Femur (tissue), 1 donor: ENCODE measurements around the gene RMND5B.
"Not testable (repeated sequence)": the region's sequence is repeated elsewhere in the genome, so short reads cannot be mapped to it uniquely, and the experiment has no call there.

Experiments
- DNase-seq: peaks from one replicate; pipeline ENCODE4 v3.0.0-alpha.2; 2017

The RMND5B gene

GRCh38 chr5:178177569-178177968 is 46.8 kb downstream of the RMND5B start:
- DNase-seq = no peak

GRCh38 chr5:178180141-178180863 is 49.5 kb downstream of the RMND5B start:
- no peak for DNase-seq

- DNase-seq = no peak
These were observed 51.5 kb downstream of the RMND5B start for GRCh38 chr5:178182158-178182876.

- DNase-seq = no peak
These were observed 55.6 kb downstream of the RMND5B start for GRCh38 chr5:178186427-178186826.

GRCh38 chr5:178187014-178187413 is 56.2 kb downstream of the RMND5B start, which contains the start of gene GMCL2:
GMCL2 (minus strand) TSS chr5:178187371; CDS start chr5:178187299, 72 bp downstream.
- no peak for DNase-seq

- no peak for DNase-seq
These were observed 58.6 kb downstream of the RMND5B start for GRCh38 chr5:178189433-178189832.

GRCh38 chr5:178191661-178192060 is 60.8 kb downstream of the RMND5B start:
- no peak for DNase-seq

GRCh38 chr5:178192244-178192643 is 61.4 kb downstream of the RMND5B start:
- no peak for DNase-seq

- no peak for DNase-seq
These were observed 62.0 kb downstream of the RMND5B start for GRCh38 chr5:178192787-178193186.

GRCh38 chr5:178193251-178193809 is 62.5 kb downstream of the RMND5B start:
- DNase-seq = no peak

GRCh38 chr5:178194026-178194425 is 63.2 kb downstream of the RMND5B start:
- DNase-seq = no peak

GRCh38 chr5:178196281-178196812 is 65.5 kb downstream of the RMND5B start:
- no peak for DNase-seq

- DNase-seq = no peak
These were observed 66.2 kb downstream of the RMND5B start for GRCh38 chr5:178196986-178197385.

GRCh38 chr5:178198151-178198550 is 67.3 kb downstream of the RMND5B start:
- DNase-seq = not testable (repeated sequence)

GRCh38 chr5:178198706-178199105 is 67.9 kb downstream of the RMND5B start:
- no peak for DNase-seq

- no peak for DNase-seq
These were observed 69.0 kb downstream of the RMND5B start for GRCh38 chr5:178199581-178200434.
